Measurements from ENCODE around the gene STX8.

STX8 gene

DNA sequence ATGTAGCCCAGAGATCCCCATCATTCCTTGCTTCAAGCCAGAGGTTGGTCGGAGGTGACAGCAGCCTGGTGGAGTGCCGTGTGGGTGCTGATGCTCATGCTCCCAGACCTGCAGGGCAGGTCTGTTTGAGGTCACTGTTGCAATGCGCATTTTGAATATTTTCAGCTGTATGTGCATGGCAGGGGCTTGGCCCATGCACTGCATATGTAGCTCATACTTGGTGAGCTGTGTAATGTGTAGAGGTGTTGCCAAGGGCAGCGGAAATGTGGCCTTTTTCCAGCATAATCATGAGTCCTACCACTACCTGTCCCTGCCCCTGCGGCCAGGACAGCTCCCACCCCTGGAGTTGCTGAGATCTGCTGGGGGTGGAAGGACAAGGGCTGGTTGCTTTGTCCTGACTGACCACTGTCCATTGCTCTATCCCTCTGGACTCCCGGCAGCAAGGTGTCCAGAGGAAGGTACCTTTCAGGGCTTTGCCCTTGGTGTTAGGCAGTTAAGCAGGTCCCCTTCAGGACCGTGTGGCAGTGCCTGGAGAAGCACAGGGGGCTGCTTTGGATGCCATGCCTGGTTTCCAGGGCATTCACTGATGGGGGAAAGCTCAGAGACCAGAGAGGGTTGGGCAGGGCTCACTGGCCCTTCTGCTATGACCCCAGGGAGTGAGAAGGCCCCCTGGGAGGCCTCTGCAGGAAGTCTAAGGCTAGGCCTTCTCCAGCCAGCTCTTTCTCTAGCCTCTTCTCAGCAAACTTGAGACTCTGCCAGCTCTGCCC, 339.2 kb downstream of the STX8 start:
- no peak overlapping the region for H3K4me3 ChIP-seq (ENCODE audit: low read depth, low read length)
- H3K27me3 ChIP-seq (replicated peaks): no peaks in the 10 kb centered on the region
- TF ChIP-seq CTCF (IDR thresholded peaks at IDR 0.05; ENCODE audit: low read depth, low read length, missing control alignments): no peak
- no peak overlapping the region for H3K27ac ChIP-seq
- no peaks in the 10 kb centered on the region for H3K36me3 ChIP-seq (replicated peaks)
- in situ Hi-C loops (cut with HindIII; ENCODE audit: low pct_ligation_motif_present, low sequenced_read_pairs): no loop called here
- no peak for DNase-seq

- Histone ChIP-seq H3K36me3 (replicated peaks) (no peaks in the 10 kb centered on the region), H3K27ac (no peak overlapping the region), H3K27me3 (replicated peaks) (no peaks in the 10 kb centered on the region), H3K4me3 (ENCODE audit: low read depth, low read length) (no peak overlapping the region)
- TF ChIP-seq CTCF (IDR thresholded peaks at IDR 0.05; ENCODE audit: low read depth, low read length, missing control alignments): no peak
- in situ Hi-C loops (cut with HindIII; ENCODE audit: low pct_ligation_motif_present, low sequenced_read_pairs): no loop called here
- DNase-seq: no peak
Measured at GRCh38 chr17:9235346-9235745, 340.3 kb downstream of the STX8 start.

GRCh38 chr17:9234389-9234945, 341.2 kb downstream of the STX8 start:
- in situ Hi-C loops (cut with HindIII; ENCODE audit: low pct_ligation_motif_present, low sequenced_read_pairs): no loop called here

GRCh38 chr17:9233761-9234160, 341.9 kb downstream of the STX8 start:
- TF ChIP-seq CTCF (IDR thresholded peaks at IDR 0.05; ENCODE audit: low read depth, low read length, missing control alignments): no peak
- Histone ChIP-seq H3K27ac (no peak overlapping the region), H3K27me3 (replicated peaks) (peaks cover 6% of the 10 kb centered on the region), H3K36me3 (replicated peaks) (no peaks in the 10 kb centered on the region), H3K4me3 (ENCODE audit: low read depth, low read length) (no peak overlapping the region)
- DNase-seq: no peak
- in situ Hi-C loops (cut with HindIII; ENCODE audit: low pct_ligation_motif_present, low sequenced_read_pairs): no loop called here

More at GRCh38 chr17:9234389-9234945, 341.2 kb downstream of the STX8 start:
- TF ChIP-seq CTCF (IDR thresholded peaks at IDR 0.05; ENCODE audit: low read depth, low read length, missing control alignments): no peak
- H3K4me3 ChIP-seq (ENCODE audit: low read depth, low read length): no peak overlapping the region
- peaks cover 6% of the 10 kb centered on the region for H3K27me3 ChIP-seq (replicated peaks)
- DNase-seq: no peak
- H3K27ac ChIP-seq: no peak overlapping the region
- no peaks in the 10 kb centered on the region for H3K36me3 ChIP-seq (replicated peaks)

DNA sequence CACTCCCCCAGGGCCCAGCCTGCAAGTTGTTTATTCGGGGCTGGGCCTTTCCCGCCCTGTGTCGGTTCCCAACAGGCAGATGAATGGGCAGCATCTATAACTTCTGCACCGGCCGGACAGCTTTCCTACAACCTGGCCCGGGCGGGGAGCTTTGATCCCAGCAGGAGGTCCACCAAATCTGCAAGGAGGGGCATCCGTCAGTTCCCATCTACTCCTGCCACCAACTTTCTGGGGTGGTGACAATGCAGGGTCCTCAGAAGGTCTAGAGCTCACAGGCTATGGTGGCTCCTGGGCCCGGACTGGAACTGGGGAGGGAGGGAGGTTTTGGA, 342.4 kb downstream of the STX8 start:
- no peak overlapping the region for H3K27ac ChIP-seq
- DNase-seq: no peak
- in situ Hi-C loops (cut with HindIII; ENCODE audit: low pct_ligation_motif_present, low sequenced_read_pairs): no loop called here
- H3K36me3 ChIP-seq (replicated peaks): no peaks in the 10 kb centered on the region
- peaks cover 6% of the 10 kb centered on the region for H3K27me3 ChIP-seq (replicated peaks)
- TF ChIP-seq CTCF (IDR thresholded peaks at IDR 0.05; ENCODE audit: low read depth, low read length, missing control alignments): no peak
- no peak overlapping the region for H3K4me3 ChIP-seq (ENCODE audit: low read depth, low read length)
